Stomach (tissue), 19 donors: ENCODE measurements around the gene E2F8. TPM values are rescaled to one million over a fixed set of nuclear protein-coding genes. Genes with fewer than 3 reads are reported as not detected.

Experiments used
- DNase-seq, 2 donors: peaks; one replicate each; pipeline versions ENCODE4 v3.0.0 to v3.0.0-alpha.2; 2013 to 2019
- H3K27ac ChIP-seq, 5 donors: fragments of 200-600 bp in 4 of 5; sonication (generic) in 4 of 5; one replicate each; pipeline ENCODE4 v1.5.1; 2013 to 2019; ENCODE audit warnings: mild to moderate bottlenecking in 1 of 5, moderate library complexity in 1 of 5
- H3K27me3 ChIP-seq, 3 donors: fragments of 200-600 bp; sonication (generic); one replicate each; pipeline ENCODE4 v1.5.1; 2017 to 2019; ENCODE audit warnings: mixed run types in 1 of 3
- H3K36me3 ChIP-seq, 4 donors: fragments of 200-600 bp; sonication (generic); 1 replicate in 3 of 4; 2 replicates in 1 of 4; pipeline ENCODE4 v1.5.1; 2016 to 2019
- H3K4me1 ChIP-seq, 4 donors: fragments of 200-600 bp; sonication (generic); one replicate each; pipeline ENCODE4 v1.5.1; 2016 to 2019
- H3K4me3 ChIP-seq, 4 donors: fragments of 200-600 bp; sonication (generic) in 3 of 4; one replicate each; pipeline ENCODE4 v1.5.1; 2016 to 2019; ENCODE audit warnings: mild to moderate bottlenecking in 1 of 4
- H3K9me3 ChIP-seq, 4 donors: fragments of 200-600 bp; sonication (generic); one replicate each; pipeline ENCODE4 v1.5.1; 2016 to 2019
- EP300 ChIP-seq: sonication (generic); formaldehyde crosslinking; IDR thresholded peaks from one replicate; pipeline ENCODE4 v1.6.1; 2017; ENCODE audit warnings: antibody characterized with exemption
- POLR2A ChIP-seq, 4 donors: fragments of 450-650 bp; IDR thresholded peaks; one replicate each; pipeline ENCODE4 v1.6.1; 2016; ENCODE audit warnings: antibody characterized with exemption in 4 of 4, control low read depth in 2 of 4, mild to moderate bottlenecking in 1 of 4, moderate library complexity in 1 of 4
- POLR2AphosphoS5 ChIP-seq, 3 donors: sonication (generic); formaldehyde crosslinking; IDR thresholded peaks; one replicate each; pipeline ENCODE4 v1.6.1; 2016; ENCODE audit warnings: antibody characterized with exemption in 3 of 3
- WGBS, 5 donors: extraction: QIAGEN DNeasy Blood & Tissue Kit in 3 of 5; methylation state at CpG; one replicate each; pipeline versions ENCODE4 v1.1.5 to v1.1.7; 2013 to 2018; 5-methylcytosine and 5-hydroxymethylcytosine counted together
- intact Hi-C: fragments of 100-400 bp; cut with DNase I; formaldehyde crosslinking; loops from one replicate; pipeline ENCODE4 v1.15.1; 2023; ENCODE audit warnings: low total_unique reads
- long read RNA-seq, 10 donors: transcript quantifications; one replicate each; lab custom pipeline, GENCODE V29; 2026
- polyA plus RNA-seq, 3 donors: library from polyadenylated mRNA; stranded (reverse); fragments of 200-250 nt; gene quantifications; one replicate each; pipeline ENCODE4 v1.2.3, GENCODE V29; 2013
- total RNA-seq, 5 donors: library from RNA; depleted of rRNA; stranded (reverse); fragments of >200 nt; gene quantifications; one replicate each; pipeline versions ENCODE4 v1.1.0 to v1.2.3, GENCODE V29; 2014 to 2016
- TF ChIP-seq, protein P1 (sequence below), 7 experiments: fragments of 450-650 bp in 4 of 7; fragments of 200-600 bp in 3 of 7; sonication (generic) in 3 of 7; IDR thresholded peaks; one replicate each; pipeline ENCODE4 v1.5.1; 2016 to 2019; ENCODE audit warnings: antibody characterized with exemption in 7 of 7, control low read depth in 2 of 7, mild to moderate bottlenecking in 1 of 7
- donor health status: healthy with polysubstance abuse.
- donor health status: Bipolar disorder and iron deficiency.
- donor health status: healthy.

E2F8 gene, protein sequence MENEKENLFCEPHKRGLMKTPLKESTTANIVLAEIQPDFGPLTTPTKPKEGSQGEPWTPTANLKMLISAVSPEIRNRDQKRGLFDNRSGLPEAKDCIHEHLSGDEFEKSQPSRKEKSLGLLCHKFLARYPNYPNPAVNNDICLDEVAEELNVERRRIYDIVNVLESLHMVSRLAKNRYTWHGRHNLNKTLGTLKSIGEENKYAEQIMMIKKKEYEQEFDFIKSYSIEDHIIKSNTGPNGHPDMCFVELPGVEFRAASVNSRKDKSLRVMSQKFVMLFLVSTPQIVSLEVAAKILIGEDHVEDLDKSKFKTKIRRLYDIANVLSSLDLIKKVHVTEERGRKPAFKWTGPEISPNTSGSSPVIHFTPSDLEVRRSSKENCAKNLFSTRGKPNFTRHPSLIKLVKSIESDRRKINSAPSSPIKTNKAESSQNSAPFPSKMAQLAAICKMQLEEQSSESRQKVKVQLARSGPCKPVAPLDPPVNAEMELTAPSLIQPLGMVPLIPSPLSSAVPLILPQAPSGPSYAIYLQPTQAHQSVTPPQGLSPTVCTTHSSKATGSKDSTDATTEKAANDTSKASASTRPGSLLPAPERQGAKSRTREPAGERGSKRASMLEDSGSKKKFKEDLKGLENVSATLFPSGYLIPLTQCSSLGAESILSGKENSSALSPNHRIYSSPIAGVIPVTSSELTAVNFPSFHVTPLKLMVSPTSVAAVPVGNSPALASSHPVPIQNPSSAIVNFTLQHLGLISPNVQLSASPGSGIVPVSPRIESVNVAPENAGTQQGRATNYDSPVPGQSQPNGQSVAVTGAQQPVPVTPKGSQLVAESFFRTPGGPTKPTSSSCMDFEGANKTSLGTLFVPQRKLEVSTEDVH
- 10 to 100 TPM in 1 of 5 donors, 1 to 10 TPM in 3, under 1 TPM in 1; 0.89 to 13.0 (median 8.4) TPM for total RNA-seq
- 1 to 10 TPM in 2 of 3 donors, under 1 TPM in 1; 0.92 to 2.7 (median 1.8) TPM for polyA plus RNA-seq
- long read RNA-seq, donor 1 = 0 reads
- long read RNA-seq, donor 2 = 0 reads
- long read RNA-seq, donor 3 = 0 reads
- long read RNA-seq, donor 4 = 0 reads
- long read RNA-seq, donor 5, partial matches to known transcripts = 0 of 1 reads
- long read RNA-seq, donor 5, other reads (novel, unspliced or antisense) = 0 of 1 reads
- long read RNA-seq, donor 6 = 0 reads
- long read RNA-seq, donor 7, partial matches to known transcripts = 0 of 1 reads
- long read RNA-seq, donor 7, other reads (novel, unspliced or antisense) = 0 of 1 reads
- long read RNA-seq, donor 8, partial matches to known transcripts = 0 of 1 reads
- long read RNA-seq, donor 8, other reads (novel, unspliced or antisense) = 0 of 1 reads
- long read RNA-seq, donor 9 = 0 reads
- long read RNA-seq, donor 10, partial matches to known transcripts = 0 of 2 reads
- long read RNA-seq, donor 10, other reads (novel, unspliced or antisense) = 0 of 2 reads

DNA sequence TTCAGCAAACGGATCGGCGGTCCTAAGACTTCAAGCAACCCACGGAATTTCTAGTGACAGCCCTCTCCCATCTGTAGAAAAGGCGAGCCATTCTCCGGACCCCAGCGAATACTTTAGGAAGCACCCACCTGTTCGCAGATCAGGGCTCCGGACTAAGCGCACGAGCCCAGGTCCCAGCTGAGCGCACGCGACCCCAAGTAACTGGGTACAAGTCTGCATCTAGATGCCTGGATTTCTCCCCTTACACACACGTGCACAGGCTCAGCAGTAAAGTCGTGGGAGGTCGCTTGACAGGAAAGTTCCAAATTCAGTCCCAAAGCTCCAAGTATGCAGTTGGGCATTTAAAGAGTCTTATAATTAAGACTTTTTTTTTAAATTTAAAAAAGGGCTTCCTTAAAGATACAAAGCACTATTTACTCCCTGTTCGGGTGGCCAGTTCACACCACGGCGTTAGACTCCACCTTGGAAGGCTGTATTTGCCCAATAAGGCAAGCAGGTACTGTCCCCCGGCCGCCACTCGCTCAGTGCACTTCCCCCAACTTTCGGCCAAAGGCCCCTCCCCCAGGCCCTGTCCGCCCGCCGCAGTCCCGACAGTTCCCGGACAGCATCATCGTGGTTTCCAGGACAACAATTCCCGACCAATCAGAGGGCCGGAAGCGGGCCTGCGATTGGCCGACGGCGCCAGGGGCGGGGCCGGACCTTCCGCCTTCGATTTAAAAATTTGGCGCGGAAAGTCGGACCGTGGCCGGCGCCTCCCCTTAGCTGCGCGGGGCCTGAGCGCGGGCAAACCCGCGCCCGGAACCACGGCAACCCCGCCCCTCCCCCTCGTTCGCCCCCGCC, at the start of gene E2F8:
Gene E2F8 (minus strand): TSS at position 526 of the 840 bp plus-strand sequence. CDS start 824 bp downstream, outside the sequence.
- TF ChIP-seq POLR2AphosphoS5 (IDR thresholded peaks at IDR 0.05) (peak in 1 of 3 donors; percentile 38), POLR2A (IDR thresholded peaks at IDR 0.05) (no peak)
- H3K9me3 ChIP-seq = no peaks in the 10 kb centered on the region
- peak; percentile 91 to 98 for DNase-seq

DNA sequence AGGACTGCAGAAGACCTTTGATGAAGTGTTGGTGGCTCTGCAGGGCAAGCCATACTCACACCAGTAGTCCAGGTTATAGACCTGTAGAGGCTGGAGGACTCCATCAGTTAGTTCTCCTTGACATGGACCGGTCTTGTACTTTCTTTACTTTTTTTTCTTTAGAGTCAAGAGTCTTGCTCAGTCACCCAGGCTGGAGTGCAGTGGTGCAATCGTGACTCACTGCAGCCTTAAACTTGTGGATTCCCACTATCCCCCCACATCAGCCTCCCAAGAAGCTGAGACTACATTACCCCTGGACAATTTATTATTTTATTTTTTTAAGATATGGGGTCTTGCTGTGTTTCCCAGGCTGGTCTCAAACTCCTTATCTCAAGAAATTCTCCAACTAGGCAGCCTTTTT, 49.6 kb upstream of the E2F8 start:
- WGBS, 5 donors = 84 to 95% (median 90%) methylated on average over 2 of the region's 2 CpGs
- intact Hi-C loops = no loop called here
- TF ChIP-seq POLR2A (IDR thresholded peaks at IDR 0.05) = no peak
- TF ChIP-seq POLR2AphosphoS5 (IDR thresholded peaks at IDR 0.05) = no peak
- TF ChIP-seq, protein P1, sequence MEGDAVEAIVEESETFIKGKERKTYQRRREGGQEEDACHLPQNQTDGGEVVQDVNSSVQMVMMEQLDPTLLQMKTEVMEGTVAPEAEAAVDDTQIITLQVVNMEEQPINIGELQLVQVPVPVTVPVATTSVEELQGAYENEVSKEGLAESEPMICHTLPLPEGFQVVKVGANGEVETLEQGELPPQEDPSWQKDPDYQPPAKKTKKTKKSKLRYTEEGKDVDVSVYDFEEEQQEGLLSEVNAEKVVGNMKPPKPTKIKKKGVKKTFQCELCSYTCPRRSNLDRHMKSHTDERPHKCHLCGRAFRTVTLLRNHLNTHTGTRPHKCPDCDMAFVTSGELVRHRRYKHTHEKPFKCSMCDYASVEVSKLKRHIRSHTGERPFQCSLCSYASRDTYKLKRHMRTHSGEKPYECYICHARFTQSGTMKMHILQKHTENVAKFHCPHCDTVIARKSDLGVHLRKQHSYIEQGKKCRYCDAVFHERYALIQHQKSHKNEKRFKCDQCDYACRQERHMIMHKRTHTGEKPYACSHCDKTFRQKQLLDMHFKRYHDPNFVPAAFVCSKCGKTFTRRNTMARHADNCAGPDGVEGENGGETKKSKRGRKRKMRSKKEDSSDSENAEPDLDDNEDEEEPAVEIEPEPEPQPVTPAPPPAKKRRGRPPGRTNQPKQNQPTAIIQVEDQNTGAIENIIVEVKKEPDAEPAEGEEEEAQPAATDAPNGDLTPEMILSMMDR (IDR thresholded peaks at IDR 0.05) = no peak
- TF ChIP-seq EP300 = no peak

More for the DNA sequence above, at the start of gene E2F8:
- H3K27me3 ChIP-seq = peaks cover 12 to 87% (median 21%) of the 10 kb centered on the region in 3 donors
- peak within 1 kb of the TSS; percentile 68 to 97 (median 83) for H3K4me3 ChIP-seq
- peak within 1 kb of the TSS in 4 of 5 donors; percentile 56 to 66 (median 58) for H3K27ac ChIP-seq
- H3K4me1 ChIP-seq = peaks cover 15 to 66% (median 35%) of the 10 kb centered on the region in 4 donors
- 0 to 2% (median 1%) methylated on average over 30 to 59 of the region's 59 CpGs for WGBS, 5 donors
- no peaks in the 10 kb centered on the region for H3K36me3 ChIP-seq
- intact Hi-C loops = no loop called here

DNA sequence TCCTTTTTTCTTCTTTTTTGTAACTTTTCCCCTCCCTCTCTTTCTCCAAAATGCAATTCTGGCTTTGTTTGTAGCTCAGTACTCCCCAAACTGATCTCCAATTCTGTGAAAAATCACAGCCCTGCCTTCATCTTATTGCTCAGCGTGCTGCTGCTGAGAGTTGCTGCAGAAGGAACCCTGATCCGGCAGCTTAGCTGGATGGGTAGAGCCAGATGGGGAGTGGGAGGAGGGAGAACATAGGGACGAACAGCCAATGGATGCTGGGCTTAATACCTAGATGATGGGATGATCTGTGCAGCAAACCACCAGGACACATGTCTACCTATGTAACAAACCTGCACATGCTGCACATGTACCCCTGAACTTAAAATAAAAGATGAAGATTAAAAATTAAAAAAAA, 47.5 kb upstream of the E2F8 start:
- Histone ChIP-seq H3K27me3 (peaks cover 0 to 13% (median 0%) of the 10 kb centered on the region in 3 donors), H3K4me1 (no peaks in the 10 kb centered on the region), H3K36me3 (no peaks in the 10 kb centered on the region), H3K9me3 (no peaks in the 10 kb centered on the region), H3K27ac (no peak overlapping the region), H3K4me3 (no peak overlapping the region)
- intact Hi-C loops = no loop called here
- no peak for DNase-seq
- 56 to 73% (median 67%) methylated on average over 3 of the region's 3 CpGs for WGBS, 5 donors
- TF ChIP-seq, protein P1 (IDR thresholded peaks at IDR 0.05) = no peak
- TF ChIP-seq EP300 (no peak), POLR2A (IDR thresholded peaks at IDR 0.05) (no peak), POLR2AphosphoS5 (IDR thresholded peaks at IDR 0.05) (no peak)

More for the DNA sequence above, 49.6 kb upstream of the E2F8 start:
- Histone ChIP-seq H3K36me3 (no peaks in the 10 kb centered on the region), H3K9me3 (no peaks in the 10 kb centered on the region), H3K4me1 (no peaks in the 10 kb centered on the region), H3K27ac (no peak overlapping the region), H3K4me3 (no peak overlapping the region), H3K27me3 (peaks cover 0 to 13% (median 0%) of the 10 kb centered on the region in 3 donors)
- no peak for DNase-seq

DNA sequence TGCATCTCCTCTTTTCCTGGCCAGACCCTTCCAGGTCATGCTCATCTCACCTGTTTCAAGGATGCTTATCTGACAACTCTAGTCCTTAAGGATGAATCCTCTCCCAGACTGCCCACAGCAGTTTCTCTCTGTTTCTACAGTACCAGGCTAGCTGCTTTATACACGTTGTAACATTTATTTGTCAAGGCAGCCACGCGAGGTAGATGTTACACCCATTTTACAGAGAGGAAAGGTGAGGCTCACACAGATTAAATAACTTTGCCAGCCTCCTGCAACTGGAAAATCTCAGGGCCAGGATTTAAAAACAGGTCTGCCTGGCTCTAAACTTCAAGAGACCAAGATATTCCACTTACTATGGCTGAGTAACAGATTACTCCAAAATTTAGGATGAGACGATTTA, 45.7 kb upstream of the E2F8 start:
- Histone ChIP-seq H3K4me1 (no peaks in the 10 kb centered on the region), H3K4me3 (no peak overlapping the region), H3K9me3 (no peaks in the 10 kb centered on the region), H3K27me3 (peaks cover 0 to 13% (median 0%) of the 10 kb centered on the region in 3 donors), H3K27ac (no peak overlapping the region), H3K36me3 (no peaks in the 10 kb centered on the region)
- DNase-seq = no peak
- intact Hi-C loops = no loop called here
- TF ChIP-seq POLR2A (IDR thresholded peaks at IDR 0.05) (no peak), EP300 (no peak), POLR2AphosphoS5 (IDR thresholded peaks at IDR 0.05) (no peak)
- TF ChIP-seq, protein P1 (IDR thresholded peaks at IDR 0.05) = no peak
- WGBS, 5 donors = 86 to 94% (median 92%) methylated on average over 4 of the region's 4 CpGs
